Measurements from ENCODE around the gene TJP3.

Gene TJP3

DNA sequence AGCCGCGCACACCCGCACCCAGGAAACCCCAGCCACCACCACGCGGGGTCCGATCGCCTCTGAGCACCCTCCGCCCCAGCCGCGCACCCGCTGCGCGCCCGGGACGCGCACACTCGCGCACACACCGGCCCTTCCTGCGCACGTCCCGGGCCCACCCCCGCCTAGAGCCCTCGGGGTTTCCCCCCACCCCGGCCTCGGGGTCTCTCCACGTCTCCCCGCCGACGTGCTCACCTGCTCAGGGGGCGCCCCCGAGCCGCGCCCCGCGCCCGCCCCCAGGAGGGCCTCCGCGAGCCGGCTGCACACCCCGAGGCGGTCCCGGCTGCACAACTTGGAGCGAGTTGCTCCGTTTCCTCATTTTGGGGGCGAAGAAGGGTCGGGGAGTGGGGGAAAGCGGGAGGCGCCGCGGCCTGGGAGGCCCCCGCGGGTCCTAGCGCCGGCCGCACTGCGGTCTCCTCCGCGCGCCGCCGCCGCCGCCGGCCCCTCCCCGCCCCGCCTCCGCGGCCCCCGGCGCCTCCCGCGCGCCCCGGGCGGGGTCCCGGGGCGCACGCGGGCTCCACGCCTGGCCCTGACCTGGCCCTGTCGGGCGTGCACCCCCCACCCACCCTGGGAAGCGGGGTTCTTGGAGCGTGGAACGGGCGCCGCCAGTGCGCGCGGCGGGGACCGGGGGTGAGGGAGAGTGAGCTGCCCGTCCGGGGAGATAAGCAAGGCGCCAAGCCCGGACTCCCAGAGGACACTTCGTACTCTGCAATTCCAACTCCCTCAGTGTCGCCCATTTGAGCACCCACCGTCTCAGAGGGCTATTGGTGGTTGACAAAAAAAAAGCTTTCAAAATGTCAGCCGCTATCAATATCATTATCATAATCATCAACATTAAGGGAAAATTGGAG, 78.0 kb downstream of the TJP3 start, which contains the start of gene MATK:
Gene MATK (minus strand): TSS at position 444 of the 887 bp plus-strand sequence. CDS start 1,246 bp downstream, outside the sequence.
- DNase-seq = no peak

DNA sequence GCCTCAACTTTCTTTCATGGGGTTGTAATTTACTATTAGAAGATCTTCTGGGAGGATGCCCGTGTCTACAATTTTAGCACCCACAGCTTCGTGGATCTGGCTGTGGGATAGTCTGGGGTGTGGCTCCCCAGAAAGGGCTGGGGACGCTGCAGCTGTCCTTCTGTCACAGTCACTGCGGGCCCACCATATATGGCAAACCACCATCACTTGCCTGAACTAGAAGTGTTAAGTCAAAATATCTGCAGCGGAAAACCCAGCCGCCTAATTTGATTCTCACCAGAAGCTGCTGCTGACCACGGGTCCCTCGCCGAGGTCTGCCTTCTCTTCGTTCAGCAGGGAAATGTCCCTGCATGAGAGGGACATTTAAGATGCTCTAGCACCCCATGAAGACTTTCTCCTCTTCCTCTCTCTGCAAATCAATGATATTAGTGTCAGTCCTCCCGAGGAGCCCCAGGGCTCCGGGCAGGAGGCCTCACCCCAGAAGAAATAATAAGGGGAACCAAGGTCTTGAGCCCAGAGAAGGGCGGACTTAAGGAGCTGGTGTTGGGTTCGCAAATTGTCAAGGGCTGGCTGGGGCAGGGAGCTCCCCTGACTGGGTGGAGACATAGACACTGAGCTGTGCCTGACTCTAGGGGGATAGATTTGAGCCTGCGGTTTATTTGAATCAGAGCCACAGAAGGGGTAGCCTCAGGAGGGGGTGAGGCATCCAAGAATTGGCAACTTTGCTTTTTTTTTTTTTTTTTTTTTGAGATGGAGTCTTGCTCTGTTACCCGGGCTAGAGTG, 81.0 kb downstream of the TJP3 start:
- DNase-seq = no peak

GRCh38 chr19:3790209-3790734, 82.1 kb downstream of the TJP3 start:
- DNase-seq = no peak

- DNase-seq = no peak
These were observed 82.8 kb downstream of the TJP3 start for GRCh38 chr19:3790941-3791340.

DNA sequence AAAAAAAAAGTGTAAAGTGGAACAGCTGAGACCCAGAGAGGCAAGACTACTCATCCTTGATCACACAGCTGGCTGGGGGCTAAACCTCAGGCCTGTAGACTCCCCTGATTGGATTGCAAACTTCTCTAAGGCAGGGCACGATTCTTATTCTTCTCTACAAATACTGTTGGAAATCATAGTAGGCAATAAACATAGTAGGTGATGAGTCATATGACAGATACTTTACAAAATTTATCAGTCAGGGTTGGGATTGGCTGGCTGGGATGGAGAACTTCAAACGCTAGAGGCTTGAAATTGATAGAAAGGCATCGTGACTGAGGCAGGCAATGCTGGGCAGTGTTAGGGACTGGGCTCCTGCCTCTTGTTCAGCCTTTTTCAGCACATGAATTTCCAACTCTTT, 83.9 kb downstream of the TJP3 start:
- no peak for DNase-seq

DNA sequence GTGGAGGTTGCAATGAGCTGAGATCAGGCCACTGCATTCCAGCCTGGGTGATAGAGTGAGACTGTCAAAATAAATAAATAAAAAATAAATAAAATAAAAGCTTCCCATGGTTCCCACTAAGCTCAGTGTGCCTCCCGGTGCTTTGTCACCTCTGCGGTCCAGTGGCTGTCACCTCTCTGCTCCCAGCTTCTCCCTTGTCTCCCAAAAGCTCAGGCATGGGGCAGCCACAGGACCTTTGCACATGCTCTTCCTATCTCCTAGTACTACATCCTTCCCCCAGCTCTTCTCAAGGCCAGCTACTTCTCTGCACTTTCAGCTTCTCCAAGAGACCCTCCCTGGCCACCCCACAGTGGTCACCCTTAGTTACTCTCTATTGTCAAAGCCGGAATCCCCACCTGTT, 85.6 kb downstream of the TJP3 start:
- no peak for DNase-seq

DNA sequence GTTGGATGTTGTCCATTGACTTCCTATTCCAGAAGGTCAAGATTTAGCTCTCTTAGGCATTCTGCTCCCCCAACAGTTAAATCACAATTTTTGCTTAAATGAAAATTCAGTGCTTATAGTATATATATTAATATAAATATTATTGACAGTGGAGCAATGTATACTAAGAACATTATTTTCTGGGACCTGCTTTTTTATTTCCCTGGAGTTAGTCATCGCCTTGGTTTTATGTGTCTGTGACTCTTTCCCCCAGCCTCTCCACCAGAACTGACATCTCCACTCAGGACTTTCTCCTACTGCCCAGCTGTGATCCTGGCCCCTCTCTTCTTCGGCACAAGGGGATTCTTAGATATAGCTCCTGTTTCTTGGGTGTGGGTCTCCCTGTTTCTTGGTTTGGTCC, 88.2 kb downstream of the TJP3 start:
- DNase-seq = no peak

- peak; percentile 58 for DNase-seq
These were observed 90.0 kb downstream of the TJP3 start for GRCh38 chr19:3798137-3798536.

All from central memory CD4-positive, alpha-beta T cell (primary cell).